HG03457 (cell line): ENCODE measurements around the gene BCL7B.
"Not testable (repeated sequence)": the region's sequence is repeated elsewhere in the genome, so short reads cannot be mapped to it uniquely, and the experiment has no call there.

ENCODE experiments used
- ATAC-seq: cut with Tn5 transposase; IDR thresholded peaks from one replicate; pipeline ENCODE4 v1.9.1; 2021; ENCODE audit warnings: moderate number of reproducible peaks; ENCODE audit not compliant: unreplicated experiment

BCL7B gene

DNA sequence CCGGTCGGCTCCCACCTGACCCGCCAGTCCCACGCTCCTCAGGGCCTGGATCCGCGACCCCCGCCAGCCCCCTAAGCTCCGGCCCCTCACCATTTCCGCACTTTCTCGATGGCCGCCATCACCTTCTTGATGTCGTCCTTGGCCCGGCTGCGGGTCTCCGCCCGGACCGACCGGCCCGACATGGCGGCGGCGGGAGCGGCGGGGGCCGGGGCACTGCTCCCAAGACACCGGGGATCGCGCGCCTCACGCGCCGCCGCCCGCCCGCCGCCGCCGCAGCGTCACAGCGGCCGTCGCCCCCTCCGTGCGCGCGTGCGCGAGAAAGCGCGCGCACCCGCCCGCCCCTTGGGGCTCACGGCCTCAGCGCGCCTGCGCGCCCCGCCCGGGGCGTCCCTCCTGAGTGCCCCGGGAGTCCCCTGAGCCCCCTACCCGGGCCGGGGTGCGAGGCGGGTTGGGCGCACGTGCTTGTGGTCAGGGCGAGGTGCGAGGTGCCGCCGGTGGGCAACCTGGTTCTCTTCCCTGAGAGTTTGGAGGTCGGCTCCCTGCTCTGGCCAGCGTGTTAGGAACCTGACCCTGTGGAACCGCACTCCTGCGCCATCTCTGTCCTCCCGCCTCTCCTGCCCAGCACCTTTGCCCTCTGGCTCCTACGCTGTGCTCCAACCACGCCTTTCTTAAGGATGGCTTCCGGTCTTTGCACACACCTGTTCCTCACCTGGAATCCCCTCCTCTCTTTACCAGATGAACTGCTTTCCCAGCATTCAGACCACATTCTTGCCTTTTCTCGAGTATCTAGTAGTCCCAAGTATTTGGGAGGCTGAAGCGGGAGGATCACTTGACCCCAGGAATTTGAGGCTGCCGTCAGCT, at the start of gene BCL7B:
BCL7B (minus strand) TSS at position 294 of the 861 bp plus-strand sequence; CDS start at position 182, 112 bp downstream.
- ATAC-seq, result peak; percentile 25

DNA sequence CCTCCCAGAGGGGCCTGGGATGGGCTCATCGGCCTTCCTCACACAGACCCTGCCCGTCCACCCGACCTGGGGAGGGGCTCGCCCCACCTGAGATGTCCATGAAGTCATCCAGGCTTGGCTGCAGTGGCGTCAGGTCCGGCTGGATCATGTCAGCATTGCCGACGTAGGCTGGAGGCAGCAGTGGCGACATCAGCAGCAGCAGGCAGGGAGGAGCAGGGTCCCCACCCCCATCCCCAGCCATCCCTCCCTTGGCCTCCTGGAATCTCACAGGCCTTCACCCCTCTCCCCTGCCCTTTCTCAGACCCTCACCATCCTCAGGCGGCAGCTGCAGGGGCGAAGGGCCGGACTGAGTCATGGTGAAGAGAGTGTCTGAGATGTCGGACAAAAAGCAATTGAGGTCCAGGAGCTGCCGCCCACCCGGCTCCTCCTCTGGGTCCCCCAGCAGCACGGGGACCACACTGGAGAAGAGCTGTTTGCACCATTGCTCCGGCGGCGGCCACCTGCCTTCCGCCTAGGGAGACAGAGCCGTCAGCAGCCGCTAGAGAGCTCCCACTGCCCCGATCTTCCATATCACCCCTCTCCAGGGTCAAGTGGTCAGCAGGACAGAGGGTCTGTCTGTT, 48.2 kb upstream of the BCL7B start:
- ATAC-seq, result no peak

- no peak for ATAC-seq
These were observed 45.5 kb upstream of the BCL7B start for GRCh38 chr7:73602721-73603651.

- ATAC-seq, result no peak
These were observed 42.4 kb upstream of the BCL7B start for GRCh38 chr7:73599916-73600315.

DNA sequence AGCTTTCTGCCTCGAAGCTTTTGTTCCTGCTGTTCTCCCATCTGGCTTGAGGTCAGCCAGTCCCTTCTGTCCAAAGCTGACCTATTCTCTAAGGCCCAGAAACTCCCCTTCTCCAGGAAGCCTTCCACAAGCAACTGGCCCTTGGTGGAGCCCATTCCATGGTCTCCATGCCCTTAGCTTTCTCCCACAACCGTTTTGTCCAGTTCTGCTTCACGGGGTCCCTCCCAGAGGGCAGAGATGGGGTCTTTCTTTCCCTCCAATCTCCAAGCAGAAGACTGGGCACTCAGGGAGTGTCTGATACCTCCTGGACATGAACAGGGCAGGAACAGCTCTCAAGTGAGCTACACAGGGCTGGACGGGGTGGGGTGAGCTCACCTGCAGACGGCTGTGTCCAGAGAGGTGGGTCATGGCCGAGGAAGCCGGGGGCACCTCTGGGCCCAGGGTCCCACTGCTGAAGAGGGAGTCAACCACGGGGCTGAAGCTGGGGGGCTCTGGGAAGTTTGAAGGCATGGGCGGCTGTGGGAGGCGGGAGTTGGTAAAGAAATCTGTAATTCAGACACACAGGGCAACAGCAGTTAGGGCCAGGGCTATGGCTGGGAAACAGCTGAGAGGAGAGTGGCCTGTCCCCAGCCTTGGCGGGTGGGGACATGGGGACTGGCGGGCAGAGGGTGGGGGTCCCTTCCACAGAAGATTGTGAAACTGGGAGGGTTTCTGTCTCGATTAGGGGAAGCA, 41.8 kb upstream of the BCL7B start:
- ATAC-seq, result no peak

GRCh38 chr7:73597978-73598782, 40.7 kb upstream of the BCL7B start:
- no peak for ATAC-seq

GRCh38 chr7:73596191-73597065, 38.9 kb upstream of the BCL7B start:
- no peak for ATAC-seq

- no peak for ATAC-seq
These were observed 37.9 kb upstream of the BCL7B start for GRCh38 chr7:73595358-73595757.

- no peak for ATAC-seq
These were observed 35.9 kb upstream of the BCL7B start for GRCh38 chr7:73593207-73594045.

DNA sequence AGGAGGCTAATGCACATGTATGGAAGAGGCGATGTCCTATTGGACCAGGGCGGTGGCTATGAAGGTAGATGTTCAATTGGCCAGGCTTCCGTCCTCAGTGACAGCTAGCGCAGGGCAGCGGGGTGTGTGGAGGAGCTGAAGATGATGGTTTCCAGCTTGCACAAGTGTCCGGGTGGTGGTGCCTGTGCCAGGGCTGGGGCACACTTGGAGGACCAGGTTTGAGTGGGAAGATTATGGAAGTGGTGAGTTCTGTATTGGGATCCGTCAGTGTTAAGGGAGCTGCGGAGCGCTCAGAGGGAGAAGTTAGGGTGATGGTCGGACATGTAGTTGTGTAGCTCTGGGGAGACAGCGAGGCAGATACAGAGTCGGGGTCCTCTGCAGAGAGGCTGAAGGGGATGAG, 29.4 kb upstream of the BCL7B start:
- ATAC-seq, result no peak

DNA sequence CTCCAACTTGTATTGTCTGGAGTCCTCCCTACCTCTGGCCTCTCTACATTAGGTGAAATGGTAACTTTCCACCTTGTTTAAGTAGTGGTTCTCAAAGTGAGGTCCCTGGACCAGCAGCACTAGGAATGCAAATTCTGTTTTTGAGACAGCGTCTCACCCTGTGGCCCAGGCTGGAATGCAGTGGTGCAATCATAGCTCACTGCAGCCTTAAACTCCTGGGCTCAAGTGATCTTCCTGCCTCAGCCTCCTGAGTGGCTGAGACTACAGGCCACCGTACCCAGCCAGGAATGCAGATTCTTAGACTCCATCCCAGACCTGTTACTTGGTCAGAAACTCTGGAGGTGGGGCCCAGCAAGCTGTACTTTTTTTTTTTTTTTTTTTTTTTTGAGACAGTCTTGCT, 27.7 kb upstream of the BCL7B start:
- no peak for ATAC-seq

DNA sequence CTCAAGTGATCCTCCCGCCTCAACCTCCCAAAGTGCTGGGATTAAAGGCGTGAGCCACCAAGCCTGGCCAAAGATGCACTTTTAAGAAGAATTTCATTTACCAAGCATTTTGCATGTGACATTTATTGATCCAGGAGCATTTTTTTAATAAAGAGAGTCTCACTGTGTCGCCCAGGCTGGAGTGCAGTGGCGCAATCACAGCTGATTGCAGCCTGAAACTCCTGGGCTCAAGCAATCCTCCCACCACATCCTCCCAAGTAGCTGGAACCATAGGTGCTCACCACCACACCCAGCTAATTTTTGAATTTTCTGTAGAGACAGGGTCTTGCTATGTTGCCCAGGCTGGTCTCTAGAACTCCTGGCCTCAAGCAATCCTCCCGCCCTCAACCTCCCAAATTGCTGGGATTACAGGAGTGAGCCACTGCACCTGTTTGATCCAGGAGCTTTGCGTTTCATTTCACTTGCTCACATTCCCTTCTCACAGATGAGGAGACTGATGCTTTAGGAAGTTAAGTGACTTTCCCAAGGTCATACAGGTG, 25.2 kb upstream of the BCL7B start:
- ATAC-seq, result no peak

DNA sequence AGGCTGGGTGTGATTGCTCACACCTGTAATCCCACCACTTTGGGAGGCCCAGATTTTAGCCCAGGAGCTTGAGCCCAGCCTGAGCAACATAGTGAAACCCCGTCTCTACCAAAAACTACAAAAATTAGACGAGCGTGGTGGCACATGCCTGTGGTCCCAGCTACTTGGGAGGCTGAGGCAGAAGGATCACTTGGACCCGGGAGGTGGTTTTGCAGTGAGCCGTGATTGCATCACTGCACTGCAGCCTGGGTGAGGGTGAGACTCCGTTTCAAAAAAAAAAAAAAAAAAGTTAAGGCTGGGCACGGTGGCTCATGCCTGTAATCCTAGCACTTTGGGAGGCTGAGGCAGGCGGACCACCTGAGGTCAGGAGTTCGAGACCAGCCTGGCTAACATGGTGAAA, 23.5 kb upstream of the BCL7B start:
- not testable (repeated sequence) for ATAC-seq

- peak; percentile 81 for ATAC-seq
These were observed 21.0 kb upstream of the BCL7B start, which contains the start of gene TBL2 for GRCh38 chr7:73578342-73579128. Gene TBL2 (minus strand): TSS chr7:73578579. CDS start chr7:73578549, 30 bp downstream.

GRCh38 chr7:73577627-73578341, 20.3 kb upstream of the BCL7B start:
- peak; percentile 18 for ATAC-seq

- ATAC-seq, result no peak
These were observed 16.3 kb upstream of the BCL7B start for GRCh38 chr7:73573791-73574190.
